WERI-Rb-1 (cell line): ENCODE data around the gene CCNQ.

ENCODE experiments used
- DNase-seq: peaks from one replicate; pipeline ENCODE4 v3.0.0-alpha.2; 2020
- H3K27ac ChIP-seq: fragments of 250-450 bp; sonication (Bioruptor Pico); 2 replicates; pipeline ENCODE4 v1.5.1; 2020; ENCODE audit warnings: mild to moderate bottlenecking, moderate library complexity
- H3K27me3 ChIP-seq: fragments of 250-450 bp; sonication (Bioruptor Pico); 2 replicates; pipeline ENCODE4 v1.5.1; 2021; ENCODE audit warnings: mild to moderate bottlenecking, low read depth, moderate library complexity; ENCODE audit not compliant: insufficient read depth, severe bottlenecking
- H3K36me3 ChIP-seq: fragments of 250-450 bp; sonication (Bioruptor Pico); 2 replicates; pipeline ENCODE4 v1.5.1; 2020; ENCODE audit warnings: mild to moderate bottlenecking, moderate library complexity
- H3K4me3 ChIP-seq: 2 replicates; pipeline ENCODE4 v1.5.1; 2011; ENCODE audit warnings: low read depth, mild to moderate bottlenecking, control low read depth, low read length
- H3K9me3 ChIP-seq: fragments of 250-450 bp; sonication (Bioruptor Pico); 2 replicates; pipeline ENCODE4 v1.5.1; 2021; ENCODE audit warnings: mild to moderate bottlenecking, moderate library complexity; ENCODE audit not compliant: severe bottlenecking
- CTCF ChIP-seq: IDR thresholded peaks from 2 replicates; pipeline ENCODE4 v1.5.1; 2011; ENCODE audit warnings: low read depth, mild to moderate bottlenecking, control low read depth, inconsistent platforms, low read length

CCNQ gene

GRCh38 chrX:153628665-153629064, 29.7 kb upstream of the CCNQ start:
- Histone ChIP-seq H3K36me3 (no peaks in the 10 kb centered on the region), H3K27ac (no peak overlapping the region), H3K27me3 (peaks cover 28% of the 10 kb centered on the region), H3K9me3 (peaks cover 3% of the 10 kb centered on the region), H3K4me3 (no peak overlapping the region)
- no peak for TF ChIP-seq CTCF
- peak; percentile 8 for DNase-seq

- Histone ChIP-seq H3K9me3 (peaks cover 3% of the 10 kb centered on the region), H3K36me3 (no peaks in the 10 kb centered on the region), H3K27me3 (peaks cover 31% of the 10 kb centered on the region), H3K27ac (no peak overlapping the region), H3K4me3 (no peak overlapping the region)
- DNase-seq: no peak
- no peak for TF ChIP-seq CTCF
These were observed 29.2 kb upstream of the CCNQ start for GRCh38 chrX:153628129-153628528.

GRCh38 chrX:153627675-153628111, 28.8 kb upstream of the CCNQ start:
- Histone ChIP-seq H3K4me3 (no peak overlapping the region), H3K36me3 (no peaks in the 10 kb centered on the region), H3K9me3 (peaks cover 3% of the 10 kb centered on the region), H3K27ac (no peak overlapping the region), H3K27me3 (peaks cover 31% of the 10 kb centered on the region)
- no peak for DNase-seq
- TF ChIP-seq CTCF: no peak

- TF ChIP-seq CTCF: no peak
- no peak overlapping the region for H3K27ac ChIP-seq
- H3K36me3 ChIP-seq: no peaks in the 10 kb centered on the region
- no peak overlapping the region for H3K4me3 ChIP-seq
- peaks cover 3% of the 10 kb centered on the region for H3K9me3 ChIP-seq
- DNase-seq: no peak
- peaks cover 26% of the 10 kb centered on the region for H3K27me3 ChIP-seq
These were observed 28.1 kb upstream of the CCNQ start for GRCh38 chrX:153626863-153627674.

GRCh38 chrX:153626025-153626633, 27.2 kb upstream of the CCNQ start:
- no peak for TF ChIP-seq CTCF

More at GRCh38 chrX:153626025-153626633, 27.2 kb upstream of the CCNQ start:
- H3K27ac ChIP-seq: no peak overlapping the region
- no peaks in the 10 kb centered on the region for H3K36me3 ChIP-seq
- peaks cover 21% of the 10 kb centered on the region for H3K27me3 ChIP-seq
- no peak for DNase-seq
- no peak overlapping the region for H3K4me3 ChIP-seq
- no peaks in the 10 kb centered on the region for H3K9me3 ChIP-seq
